Large intestine (tissue), 3 donors: ENCODE measurements around the gene E2F6. TPM values are rescaled to one million over a fixed set of nuclear protein-coding genes. Genes with fewer than 3 reads are reported as not detected.

ENCODE experiments used
- DNase-seq, 2 donors: peaks; one replicate each; pipeline versions ENCODE4 v3.0.0 to v3.0.0-alpha.2; 2013
- H3K27ac ChIP-seq: one replicate; pipeline ENCODE4 v1.5.1; 2013; ENCODE audit warnings: low read length
- H3K27me3 ChIP-seq: 2 replicates; pipeline ENCODE4 v1.6.1; 2013; ENCODE audit warnings: low read length; ENCODE audit not compliant: control insufficient read depth, insufficient read depth
- H3K36me3 ChIP-seq: 2 replicates; pipeline ENCODE4 v1.6.1; 2013; ENCODE audit warnings: low read length; ENCODE audit not compliant: control insufficient read depth, insufficient read depth
- H3K4me1 ChIP-seq: one replicate; pipeline ENCODE4 v1.6.1; 2013; ENCODE audit warnings: low read length; ENCODE audit not compliant: control insufficient read depth, insufficient read depth
- H3K4me3 ChIP-seq: one replicate; pipeline ENCODE4 v1.5.1; 2013; ENCODE audit warnings: low read length
- H3K9me3 ChIP-seq: one replicate; pipeline ENCODE4 v1.6.1; 2013; ENCODE audit warnings: mild to moderate bottlenecking, low read depth, low read length, moderate library complexity; ENCODE audit not compliant: control insufficient read depth
- WGBS: methylation state at CpG from one replicate; pipeline ENCODE4 v1.1.5; 2013; ENCODE audit warnings: low lambda C conversion rate; ENCODE audit not compliant: insufficient coverage; 5-methylcytosine and 5-hydroxymethylcytosine counted together
- polyA plus RNA-seq: library from polyadenylated mRNA; unstranded; fragments of 120-200 nt; gene quantifications from one replicate; pipeline ENCODE4 v1.2.1, GENCODE V29; 2013

Gene E2F6
- polyA plus RNA-seq, 1 donor: 15.3 TPM

- no peak for DNase-seq
- Histone ChIP-seq H3K4me3 (no peak overlapping the region), H3K27me3 (no peaks in the 10 kb centered on the region), H3K9me3 (no peaks in the 10 kb centered on the region), H3K27ac (no peak overlapping the region), H3K36me3 (no peaks in the 10 kb centered on the region), H3K4me1 (peaks cover 10% of the 10 kb centered on the region)
- 67% methylated on average over 1 of the region's 3 CpGs for WGBS
Observed at GRCh38 chr2:11506611-11506969, 40.6 kb upstream of the E2F6 start.

- WGBS: 26% methylated on average over 3 of the region's 11 CpGs
- no peak overlapping the region for H3K4me3 ChIP-seq
- H3K4me1 ChIP-seq: peaks cover 10% of the 10 kb centered on the region
- H3K27me3 ChIP-seq: no peaks in the 10 kb centered on the region
- H3K9me3 ChIP-seq: no peaks in the 10 kb centered on the region
- DNase-seq: peak in 1 of 2 donors; percentile 30
- H3K27ac ChIP-seq: no peak overlapping the region
- no peaks in the 10 kb centered on the region for H3K36me3 ChIP-seq
Observed at GRCh38 chr2:11505652-11506610, 40.0 kb upstream of the E2F6 start.

- Histone ChIP-seq H3K4me3 (no peak overlapping the region), H3K36me3 (no peaks in the 10 kb centered on the region), H3K4me1 (peaks cover 10% of the 10 kb centered on the region), H3K27ac (no peak overlapping the region), H3K27me3 (no peaks in the 10 kb centered on the region), H3K9me3 (no peaks in the 10 kb centered on the region)
- no peak for DNase-seq
- 6% methylated on average over 3 of the region's 8 CpGs for WGBS
Observed at GRCh38 chr2:11503354-11503927, 37.5 kb upstream of the E2F6 start.

- Histone ChIP-seq H3K4me1 (peaks cover 10% of the 10 kb centered on the region), H3K4me3 (no peak overlapping the region), H3K27ac (no peak overlapping the region), H3K36me3 (no peaks in the 10 kb centered on the region), H3K27me3 (no peaks in the 10 kb centered on the region), H3K9me3 (no peaks in the 10 kb centered on the region)
- no peak for DNase-seq
- no CpG with 5 or more reads among the region's 4 CpGs for WGBS
Observed at GRCh38 chr2:11502740-11503292, 36.9 kb upstream of the E2F6 start.

GRCh38 chr2:11500702-11501303, 34.8 kb upstream of the E2F6 start:
- DNase-seq: no peak
- peaks cover under 1% of the 10 kb centered on the region for H3K27me3 ChIP-seq
- H3K4me1 ChIP-seq: peaks cover 3% of the 10 kb centered on the region
- no peak overlapping the region for H3K4me3 ChIP-seq
- H3K9me3 ChIP-seq: no peaks in the 10 kb centered on the region
- H3K27ac ChIP-seq: no peak overlapping the region
- no CpG with 5 or more reads among the region's 5 CpGs for WGBS
- no peaks in the 10 kb centered on the region for H3K36me3 ChIP-seq

GRCh38 chr2:11499081-11499743, 33.3 kb upstream of the E2F6 start:
- peaks cover 5% of the 10 kb centered on the region for H3K27me3 ChIP-seq
- no peaks in the 10 kb centered on the region for H3K36me3 ChIP-seq
- no peak for DNase-seq
- H3K4me3 ChIP-seq: no peak overlapping the region
- H3K9me3 ChIP-seq: no peaks in the 10 kb centered on the region
- no peaks in the 10 kb centered on the region for H3K4me1 ChIP-seq
- H3K27ac ChIP-seq: no peak overlapping the region
- no CpG with 5 or more reads among the region's 4 CpGs for WGBS

GRCh38 chr2:11498543-11499034, 32.6 kb upstream of the E2F6 start:
- Histone ChIP-seq H3K4me1 (no peaks in the 10 kb centered on the region), H3K9me3 (no peaks in the 10 kb centered on the region), H3K27ac (no peak overlapping the region), H3K36me3 (no peaks in the 10 kb centered on the region), H3K4me3 (no peak overlapping the region), H3K27me3 (peaks cover 5% of the 10 kb centered on the region)
- DNase-seq: no peak
- no CpG with 5 or more reads among the region's 9 CpGs for WGBS

- Histone ChIP-seq H3K9me3 (no peaks in the 10 kb centered on the region), H3K4me3 (no peak overlapping the region), H3K36me3 (no peaks in the 10 kb centered on the region), H3K27ac (no peak overlapping the region), H3K27me3 (peaks cover 5% of the 10 kb centered on the region), H3K4me1 (no peaks in the 10 kb centered on the region)
- no peak for DNase-seq
- 80% methylated on average over 1 of the region's 30 CpGs for WGBS
Observed at GRCh38 chr2:11495844-11496681, 30.1 kb upstream of the E2F6 start.

GRCh38 chr2:11494310-11494709, 28.3 kb upstream of the E2F6 start:
- no peaks in the 10 kb centered on the region for H3K9me3 ChIP-seq
- no peak for DNase-seq
- no CpG with 5 or more reads among the region's 2 CpGs for WGBS
- H3K27ac ChIP-seq: no peak overlapping the region
- peaks cover 5% of the 10 kb centered on the region for H3K27me3 ChIP-seq
- no peaks in the 10 kb centered on the region for H3K4me1 ChIP-seq
- H3K36me3 ChIP-seq: no peaks in the 10 kb centered on the region
- no peak overlapping the region for H3K4me3 ChIP-seq
